ENCODE data around the gene WNT1.

- TF ChIP-seq POLR2A (IDR thresholded peaks at IDR 0.05) = no peak
- peak; percentile 81 to 90 (median 85) for TF ChIP-seq CTCF (IDR thresholded peaks at IDR 0.05)
- TF ChIP-seq POLR2AphosphoS5 (IDR thresholded peaks at IDR 0.05) = no peak
- no peak for TF ChIP-seq EP300 (IDR thresholded peaks at IDR 0.05; ENCODE audit: low read depth)
Measured at GRCh38 chr12:48995086-48995879, 17.2 kb downstream of the WNT1 start.

All from transverse colon (tissue), 4 donors.